ENCODE measurements around the gene MAGI2. TPM values are rescaled to one million over a fixed set of nuclear protein-coding genes. Genes with fewer than 3 reads are reported as not detected.

MAGI2 gene
- polyA plus RNA-seq, 4 donors: 0.22 to 2.1 (median 1.5) TPM

- H3K36me3 ChIP-seq (ENCODE audit: control insufficient read depth in 3 of 3, insufficient read depth in 2 of 3, low read depth in 1 of 3, low read length in 3 of 3): no peaks in the 10 kb centered on the region
Observed at GRCh38 chr7:78207269-78207668, 1246.2 kb downstream of the MAGI2 start.

GRCh38 chr7:78206769-78207168 lies 1246.7 kb downstream of the MAGI2 start:
- no peak for FAIRE-seq
- no peak for DNase-seq
- Histone ChIP-seq H3K4me1 (ENCODE audit: control insufficient read depth in 3 of 3, insufficient read depth in 2 of 3, low read depth in 1 of 3, low read length in 2 of 3) (no peaks in the 10 kb centered on the region), H3K4me3 (ENCODE audit: low read depth in 1 of 3, low read length in 3 of 3) (no peak overlapping the region), H3K9me3 (ENCODE audit: control insufficient read depth in 2 of 2, insufficient read depth in 1 of 2, low read depth in 1 of 2, low read length in 1 of 2) (no peaks in the 10 kb centered on the region), H3K36me3 (ENCODE audit: control insufficient read depth in 3 of 3, insufficient read depth in 2 of 3, low read depth in 1 of 3, low read length in 3 of 3) (no peaks in the 10 kb centered on the region), H3K27ac (ENCODE audit: low read depth in 1 of 3, low read length in 2 of 3) (no peak overlapping the region), H3K27me3 (ENCODE audit: control insufficient read depth in 3 of 3, insufficient read depth in 3 of 3, low read length in 3 of 3) (no peaks in the 10 kb centered on the region)
- 63 to 68% (median 65%) methylated on average over 2 of the region's 2 CpGs for WGBS, 3 donors

More at GRCh38 chr7:78207269-78207668, 1246.2 kb downstream of the MAGI2 start:
- FAIRE-seq (no peak), DNase-seq (no peak)
- Histone ChIP-seq H3K27ac (ENCODE audit: low read depth in 1 of 3, low read length in 2 of 3) (no peak overlapping the region), H3K27me3 (ENCODE audit: control insufficient read depth in 3 of 3, insufficient read depth in 3 of 3, low read length in 3 of 3) (no peaks in the 10 kb centered on the region), H3K4me3 (ENCODE audit: low read depth in 1 of 3, low read length in 3 of 3) (no peak overlapping the region), H3K9me3 (ENCODE audit: control insufficient read depth in 2 of 2, insufficient read depth in 1 of 2, low read depth in 1 of 2, low read length in 1 of 2) (no peaks in the 10 kb centered on the region), H3K4me1 (ENCODE audit: control insufficient read depth in 3 of 3, insufficient read depth in 2 of 3, low read depth in 1 of 3, low read length in 2 of 3) (no peaks in the 10 kb centered on the region)

GRCh38 chr7:78203042-78203720 lies 1250.3 kb downstream of the MAGI2 start:
- DNase-seq (no peak), FAIRE-seq (no peak)
- 68 to 84% (median 71%) methylated on average over 7 of the region's 7 CpGs for WGBS, 3 donors
- H3K36me3 ChIP-seq (ENCODE audit: control insufficient read depth in 3 of 3, insufficient read depth in 2 of 3, low read depth in 1 of 3, low read length in 3 of 3): no peaks in the 10 kb centered on the region
- no peaks in the 10 kb centered on the region for H3K4me1 ChIP-seq (ENCODE audit: control insufficient read depth in 3 of 3, insufficient read depth in 2 of 3, low read depth in 1 of 3, low read length in 2 of 3)
- no peaks in the 10 kb centered on the region for H3K9me3 ChIP-seq (ENCODE audit: control insufficient read depth in 2 of 2, insufficient read depth in 1 of 2, low read depth in 1 of 2, low read length in 1 of 2)
- no peaks in the 10 kb centered on the region for H3K27me3 ChIP-seq (ENCODE audit: control insufficient read depth in 3 of 3, insufficient read depth in 3 of 3, low read length in 3 of 3)
- H3K27ac ChIP-seq (ENCODE audit: low read depth in 1 of 3, low read length in 2 of 3): no peak overlapping the region
- no peak overlapping the region for H3K4me3 ChIP-seq (ENCODE audit: low read depth in 1 of 3, low read length in 3 of 3)

GRCh38 chr7:78198756-78199155 lies 1254.7 kb downstream of the MAGI2 start:
- H3K27me3 ChIP-seq (ENCODE audit: control insufficient read depth in 3 of 3, insufficient read depth in 3 of 3, low read length in 3 of 3): no peaks in the 10 kb centered on the region
- WGBS, 3 donors: 94 to 97% (median 96%) methylated on average over 3 of the region's 3 CpGs
- H3K4me3 ChIP-seq (ENCODE audit: low read depth in 1 of 3, low read length in 3 of 3): no peak overlapping the region
- no peaks in the 10 kb centered on the region for H3K36me3 ChIP-seq (ENCODE audit: control insufficient read depth in 3 of 3, insufficient read depth in 2 of 3, low read depth in 1 of 3, low read length in 3 of 3)
- FAIRE-seq: no peak
- no peaks in the 10 kb centered on the region for H3K4me1 ChIP-seq (ENCODE audit: control insufficient read depth in 3 of 3, insufficient read depth in 2 of 3, low read depth in 1 of 3, low read length in 2 of 3)
- H3K9me3 ChIP-seq (ENCODE audit: control insufficient read depth in 2 of 2, insufficient read depth in 1 of 2, low read depth in 1 of 2, low read length in 1 of 2): no peaks in the 10 kb centered on the region
- H3K27ac ChIP-seq (ENCODE audit: low read depth in 1 of 3, low read length in 2 of 3): no peak overlapping the region
- no peak for DNase-seq

- Histone ChIP-seq H3K4me1 (ENCODE audit: control insufficient read depth in 3 of 3, insufficient read depth in 2 of 3, low read depth in 1 of 3, low read length in 2 of 3) (no peaks in the 10 kb centered on the region), H3K27ac (ENCODE audit: low read depth in 1 of 3, low read length in 2 of 3) (no peak overlapping the region), H3K4me3 (ENCODE audit: low read depth in 1 of 3, low read length in 3 of 3) (no peak overlapping the region), H3K27me3 (ENCODE audit: control insufficient read depth in 3 of 3, insufficient read depth in 3 of 3, low read length in 3 of 3) (no peaks in the 10 kb centered on the region), H3K36me3 (ENCODE audit: control insufficient read depth in 3 of 3, insufficient read depth in 2 of 3, low read depth in 1 of 3, low read length in 3 of 3) (no peaks in the 10 kb centered on the region), H3K9me3 (ENCODE audit: control insufficient read depth in 2 of 2, insufficient read depth in 1 of 2, low read depth in 1 of 2, low read length in 1 of 2) (no peaks in the 10 kb centered on the region)
- DNase-seq (no peak), FAIRE-seq (no peak)
- WGBS, 3 donors: 40 to 80% (median 58%) methylated on average over 1 of the region's 1 CpG
Observed at GRCh38 chr7:78197447-78197846, 1256.0 kb downstream of the MAGI2 start.

- no peaks in the 10 kb centered on the region for H3K27me3 ChIP-seq (ENCODE audit: control insufficient read depth in 3 of 3, insufficient read depth in 3 of 3, low read length in 3 of 3)
- no peak for DNase-seq
- H3K4me1 ChIP-seq (ENCODE audit: control insufficient read depth in 3 of 3, insufficient read depth in 2 of 3, low read depth in 1 of 3, low read length in 2 of 3): no peaks in the 10 kb centered on the region
- no peaks in the 10 kb centered on the region for H3K9me3 ChIP-seq (ENCODE audit: control insufficient read depth in 2 of 2, insufficient read depth in 1 of 2, low read depth in 1 of 2, low read length in 1 of 2)
- no peak overlapping the region for H3K4me3 ChIP-seq (ENCODE audit: low read depth in 1 of 3, low read length in 3 of 3)
- FAIRE-seq: no peak
- 80 to 85% (median 82%) methylated on average over 6 of the region's 6 CpGs for WGBS, 3 donors
- no peaks in the 10 kb centered on the region for H3K36me3 ChIP-seq (ENCODE audit: control insufficient read depth in 3 of 3, insufficient read depth in 2 of 3, low read depth in 1 of 3, low read length in 3 of 3)
- H3K27ac ChIP-seq (ENCODE audit: low read depth in 1 of 3, low read length in 2 of 3): no peak overlapping the region
Observed at GRCh38 chr7:78195281-78195680, 1258.2 kb downstream of the MAGI2 start.

- DNase-seq: no peak
- no peaks in the 10 kb centered on the region for H3K4me1 ChIP-seq (ENCODE audit: control insufficient read depth in 3 of 3, insufficient read depth in 2 of 3, low read depth in 1 of 3, low read length in 2 of 3)
- no peaks in the 10 kb centered on the region for H3K36me3 ChIP-seq (ENCODE audit: control insufficient read depth in 3 of 3, insufficient read depth in 2 of 3, low read depth in 1 of 3, low read length in 3 of 3)
- no peak overlapping the region for H3K4me3 ChIP-seq (ENCODE audit: low read depth in 1 of 3, low read length in 3 of 3)
- FAIRE-seq: no peak
- H3K27me3 ChIP-seq (ENCODE audit: control insufficient read depth in 3 of 3, insufficient read depth in 3 of 3, low read length in 3 of 3): no peaks in the 10 kb centered on the region
- H3K9me3 ChIP-seq (ENCODE audit: control insufficient read depth in 2 of 2, insufficient read depth in 1 of 2, low read depth in 1 of 2, low read length in 1 of 2): no peaks in the 10 kb centered on the region
- 75 to 86% (median 81%) methylated on average over 6 of the region's 6 CpGs for WGBS, 3 donors
- no peak overlapping the region for H3K27ac ChIP-seq (ENCODE audit: low read depth in 1 of 3, low read length in 2 of 3)
Observed at GRCh38 chr7:78194611-78195010, 1258.9 kb downstream of the MAGI2 start.

- Histone ChIP-seq H3K36me3 (ENCODE audit: control insufficient read depth in 3 of 3, insufficient read depth in 2 of 3, low read depth in 1 of 3, low read length in 3 of 3) (no peaks in the 10 kb centered on the region), H3K27ac (ENCODE audit: low read depth in 1 of 3, low read length in 2 of 3) (no peak overlapping the region), H3K4me3 (ENCODE audit: low read depth in 1 of 3, low read length in 3 of 3) (no peak overlapping the region), H3K27me3 (ENCODE audit: control insufficient read depth in 3 of 3, insufficient read depth in 3 of 3, low read length in 3 of 3) (no peaks in the 10 kb centered on the region), H3K4me1 (ENCODE audit: control insufficient read depth in 3 of 3, insufficient read depth in 2 of 3, low read depth in 1 of 3, low read length in 2 of 3) (no peaks in the 10 kb centered on the region), H3K9me3 (ENCODE audit: control insufficient read depth in 2 of 2, insufficient read depth in 1 of 2, low read depth in 1 of 2, low read length in 1 of 2) (no peaks in the 10 kb centered on the region)
- 83 to 88% (median 86%) methylated on average over 9 of the region's 9 CpGs for WGBS, 3 donors
- DNase-seq (no peak), FAIRE-seq (no peak)
Observed at GRCh38 chr7:78191475-78192079, 1261.9 kb downstream of the MAGI2 start.

GRCh38 chr7:78189762-78190161 lies 1263.7 kb downstream of the MAGI2 start:
- DNase-seq (no peak), FAIRE-seq (no peak)
- no peak overlapping the region for H3K4me3 ChIP-seq (ENCODE audit: low read depth in 1 of 3, low read length in 3 of 3)
- no peaks in the 10 kb centered on the region for H3K4me1 ChIP-seq (ENCODE audit: control insufficient read depth in 3 of 3, insufficient read depth in 2 of 3, low read depth in 1 of 3, low read length in 2 of 3)
- no peaks in the 10 kb centered on the region for H3K36me3 ChIP-seq (ENCODE audit: control insufficient read depth in 3 of 3, insufficient read depth in 2 of 3, low read depth in 1 of 3, low read length in 3 of 3)
- H3K9me3 ChIP-seq (ENCODE audit: control insufficient read depth in 2 of 2, insufficient read depth in 1 of 2, low read depth in 1 of 2, low read length in 1 of 2): no peaks in the 10 kb centered on the region
- H3K27me3 ChIP-seq (ENCODE audit: control insufficient read depth in 3 of 3, insufficient read depth in 3 of 3, low read length in 3 of 3): no peaks in the 10 kb centered on the region
- no peak overlapping the region for H3K27ac ChIP-seq (ENCODE audit: low read depth in 1 of 3, low read length in 2 of 3)
